Hepatic stellate cell (primary cell): ENCODE measurements around the gene KCTD1.
A peak's percentile ranks its signal among the peaks of the same experiment; 100 is the strongest.

Experiments
- DNase-seq: peaks from one replicate; pipeline ENCODE4 v3.0.0; 2011; ENCODE audit warnings: low spot score

Gene KCTD1

DNA sequence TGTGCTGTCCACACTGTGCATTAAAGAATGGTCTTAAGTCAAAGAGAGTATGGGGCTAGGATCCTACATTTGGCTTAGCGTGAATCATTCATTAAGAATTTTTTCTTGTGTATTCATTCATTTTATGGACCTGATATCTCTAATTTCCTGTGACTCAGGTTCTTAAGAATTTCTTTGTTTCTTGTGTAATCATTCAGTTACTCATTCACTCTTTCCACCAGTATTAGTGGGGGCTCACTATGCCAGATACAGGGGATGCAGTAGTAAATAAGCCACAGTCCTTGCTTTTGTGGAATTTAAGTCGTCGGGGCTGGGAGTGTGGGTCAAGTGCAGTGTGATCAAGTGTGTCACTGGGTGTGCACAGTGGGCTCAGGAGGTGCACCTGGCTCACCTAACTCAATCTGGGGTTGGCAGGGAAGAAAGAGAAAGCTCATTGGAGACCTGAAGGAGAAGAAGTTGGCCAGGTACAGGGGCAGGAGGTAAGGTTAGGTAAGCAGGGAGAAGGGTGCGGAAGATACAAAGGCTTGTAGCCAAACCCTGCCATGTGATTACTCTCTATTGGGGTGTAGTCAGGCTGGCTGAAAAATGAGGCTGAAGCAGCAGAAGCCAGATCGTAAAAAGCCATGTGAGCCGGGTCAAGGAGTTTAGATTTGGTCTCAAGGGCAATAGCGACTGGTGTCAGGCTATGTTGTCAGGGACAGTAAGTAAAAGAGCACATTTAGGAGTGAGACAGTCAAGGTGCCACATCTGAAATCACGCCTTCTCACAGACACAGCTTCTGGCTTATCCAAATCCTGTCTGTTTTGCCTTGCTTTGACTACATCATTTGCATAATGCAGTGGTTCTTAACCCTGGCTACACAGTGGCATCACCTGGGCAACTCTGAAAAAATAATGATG lies 67.2 kb downstream of the KCTD1 start:
- DNase-seq, result peak; percentile 75

DNA sequence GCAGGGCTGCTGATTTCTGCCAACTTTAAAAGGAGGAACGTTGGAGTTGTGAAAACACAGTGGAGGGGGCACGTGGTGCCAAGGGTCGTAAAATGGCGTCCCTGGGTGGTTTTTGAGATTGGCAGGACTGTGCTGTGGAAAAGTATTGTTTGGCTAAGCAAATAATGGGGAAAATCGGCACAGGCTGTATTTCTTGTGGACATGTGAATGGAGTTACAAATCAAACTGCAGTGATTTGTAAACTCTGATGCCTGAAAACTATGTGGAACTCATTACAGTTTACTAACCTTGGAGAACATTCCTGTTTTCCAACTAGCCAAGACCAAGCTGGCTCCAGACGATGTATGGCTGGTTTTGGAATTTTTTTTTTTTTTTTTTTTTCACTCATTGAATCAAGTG lies 68.7 kb downstream of the KCTD1 start:
- DNase-seq, result no peak

DNA sequence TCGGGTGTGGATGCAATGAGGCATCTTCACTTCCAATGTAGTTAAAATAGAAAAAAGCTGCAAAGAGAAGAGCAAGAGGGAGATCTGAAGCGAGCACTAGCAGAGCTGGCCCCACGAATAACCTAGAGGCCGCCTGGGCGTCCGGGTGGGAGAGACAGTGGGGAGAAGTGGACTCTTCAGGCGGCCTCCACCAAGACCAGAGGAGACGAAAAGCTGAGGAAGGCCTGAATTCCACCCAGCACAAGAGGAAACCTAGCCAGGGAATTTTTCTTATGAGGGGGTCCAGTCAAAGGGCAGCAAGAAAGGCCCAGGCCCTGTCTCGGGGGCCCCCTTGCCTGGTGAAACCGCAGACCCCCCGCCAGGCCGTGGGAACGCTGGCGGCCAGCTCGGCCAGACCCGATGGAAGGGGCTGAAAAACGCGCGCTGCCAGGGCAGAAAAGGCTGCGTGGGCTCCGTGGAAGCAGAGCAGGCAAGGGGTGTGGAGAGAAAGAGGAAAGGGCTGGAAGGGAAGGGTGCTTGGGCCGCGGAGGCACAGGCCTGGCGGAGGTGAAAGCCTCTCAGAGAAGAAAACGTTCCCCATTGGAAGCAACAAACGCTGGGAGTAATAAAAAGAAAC lies 69.2 kb downstream of the KCTD1 start:
- no peak for DNase-seq

DNA sequence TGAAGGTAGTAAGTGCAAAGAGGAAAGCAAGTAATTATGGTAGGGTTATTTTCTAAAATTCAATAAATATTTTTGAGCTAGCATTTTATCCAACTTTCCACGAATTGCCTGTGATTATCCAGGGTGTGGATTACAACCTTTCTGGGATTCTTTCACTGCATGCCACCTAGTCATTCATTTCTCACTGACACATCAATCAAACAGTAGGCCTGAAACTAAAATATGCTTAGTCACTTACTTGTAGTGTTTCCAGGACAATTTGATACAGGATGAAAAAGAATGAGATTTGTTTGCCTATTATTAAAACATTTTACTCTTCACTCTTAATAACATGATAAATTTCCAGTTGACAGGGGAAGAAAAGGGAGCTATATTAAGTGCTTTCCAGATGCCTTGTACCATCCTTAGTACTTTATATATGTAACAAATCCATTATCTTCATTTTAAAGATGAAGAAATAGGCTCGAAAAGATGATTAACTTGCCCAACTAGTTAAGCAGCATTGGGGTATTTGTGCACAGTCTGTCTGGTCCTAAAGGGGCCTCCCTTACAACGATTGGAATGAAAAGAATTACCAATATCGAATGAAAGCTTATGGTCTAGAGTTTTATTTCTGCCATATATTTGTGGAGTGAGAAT lies 70.4 kb downstream of the KCTD1 start:
- DNase-seq, result no peak

DNA sequence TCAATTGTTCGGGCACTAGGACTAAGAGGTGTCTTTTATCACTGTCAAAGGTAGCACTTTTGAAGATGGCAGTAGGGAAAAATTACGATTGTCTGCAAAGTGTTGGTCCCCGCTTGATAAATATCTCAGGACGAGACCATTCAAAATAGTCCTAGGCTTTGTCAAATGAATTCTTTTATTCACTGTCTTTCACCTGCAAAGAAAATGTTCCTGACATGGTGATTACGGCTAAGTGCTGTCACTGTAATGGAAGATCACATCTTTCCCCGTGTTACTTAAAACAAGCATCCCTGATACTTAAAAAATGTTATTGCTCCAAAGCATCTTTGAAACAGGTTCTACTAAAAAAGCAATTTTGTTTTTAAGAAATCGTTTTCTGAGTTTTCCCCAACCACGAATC lies 71.7 kb downstream of the KCTD1 start:
- DNase-seq, result no peak

DNA sequence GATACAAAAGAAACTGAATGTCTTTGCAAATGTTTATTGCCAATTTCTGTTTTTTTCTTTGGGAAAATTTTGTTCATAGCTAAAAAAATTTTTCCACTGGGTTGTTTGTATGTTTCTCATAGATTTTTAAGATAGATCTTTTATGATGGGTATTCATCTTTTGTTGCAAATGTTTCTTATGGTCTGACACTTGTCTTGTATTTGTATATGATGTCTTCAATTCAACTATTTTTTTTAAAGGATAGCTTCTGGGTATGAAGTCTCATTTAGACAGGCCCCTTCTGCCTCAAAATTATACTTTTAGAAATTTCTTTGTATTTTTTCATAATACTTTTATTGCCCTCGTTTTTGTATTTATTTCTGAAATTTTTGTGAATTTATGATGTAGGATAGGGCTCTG lies 73.8 kb downstream of the KCTD1 start:
- no peak for DNase-seq

DNA sequence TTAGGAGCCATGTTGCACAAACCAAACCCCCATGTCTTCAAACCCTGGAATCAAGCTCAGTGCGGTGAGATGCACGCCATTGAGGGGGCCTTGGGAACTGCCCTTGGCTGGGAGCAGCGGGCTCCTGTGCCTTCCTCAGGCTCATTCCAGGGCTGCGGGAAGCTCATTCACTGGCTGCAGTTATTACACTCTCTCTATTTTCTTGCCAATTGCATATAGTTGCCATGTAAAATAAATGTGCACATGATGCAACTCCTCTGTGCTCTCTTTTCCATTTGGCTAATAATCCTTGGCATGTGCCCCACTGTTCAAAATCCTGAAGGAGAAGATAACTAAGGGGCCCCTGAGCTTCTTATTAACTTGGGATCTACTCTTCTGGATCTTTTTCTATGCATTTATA lies 74.7 kb downstream of the KCTD1 start:
- no peak for DNase-seq

DNA sequence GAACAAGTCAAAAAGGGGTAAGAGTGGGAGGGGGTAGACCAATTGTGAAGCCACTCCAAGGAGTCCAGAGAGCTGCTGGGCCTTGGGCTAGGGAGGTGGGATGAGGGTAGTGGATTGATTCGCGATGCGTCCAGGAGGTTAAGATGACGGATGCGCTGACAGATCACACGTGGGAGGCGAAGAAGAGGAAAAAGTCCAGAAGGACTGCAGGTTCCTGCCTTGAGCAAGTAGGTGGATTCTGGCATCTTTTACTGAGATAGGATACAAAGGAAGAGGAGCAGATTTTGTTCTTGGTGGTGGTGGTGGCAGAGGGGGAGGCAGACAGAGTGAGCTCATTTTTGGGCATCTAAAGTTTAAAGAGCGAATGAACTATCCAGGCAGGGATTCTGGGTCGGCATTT lies 76.5 kb downstream of the KCTD1 start:
- DNase-seq, result no peak

DNA sequence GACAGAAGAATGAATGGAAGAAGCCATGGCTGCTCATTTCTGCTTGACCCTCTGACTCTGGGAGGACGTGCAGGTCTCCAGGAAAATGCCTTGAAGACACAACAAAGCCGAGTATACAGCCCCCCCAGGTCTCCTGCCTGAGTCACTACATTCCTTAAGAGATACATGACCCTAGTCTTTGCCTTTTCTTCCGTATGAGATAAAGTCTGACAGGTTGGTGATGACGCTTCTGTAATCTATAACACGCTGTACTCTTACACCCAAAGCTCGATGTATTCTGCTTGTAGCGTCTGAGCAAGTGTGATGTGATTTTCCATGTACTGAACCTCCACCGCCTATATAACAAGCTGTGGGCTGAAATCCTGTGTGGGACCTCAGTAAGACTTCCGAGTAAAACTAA lies 77.3 kb downstream of the KCTD1 start:
- DNase-seq, result no peak

DNA sequence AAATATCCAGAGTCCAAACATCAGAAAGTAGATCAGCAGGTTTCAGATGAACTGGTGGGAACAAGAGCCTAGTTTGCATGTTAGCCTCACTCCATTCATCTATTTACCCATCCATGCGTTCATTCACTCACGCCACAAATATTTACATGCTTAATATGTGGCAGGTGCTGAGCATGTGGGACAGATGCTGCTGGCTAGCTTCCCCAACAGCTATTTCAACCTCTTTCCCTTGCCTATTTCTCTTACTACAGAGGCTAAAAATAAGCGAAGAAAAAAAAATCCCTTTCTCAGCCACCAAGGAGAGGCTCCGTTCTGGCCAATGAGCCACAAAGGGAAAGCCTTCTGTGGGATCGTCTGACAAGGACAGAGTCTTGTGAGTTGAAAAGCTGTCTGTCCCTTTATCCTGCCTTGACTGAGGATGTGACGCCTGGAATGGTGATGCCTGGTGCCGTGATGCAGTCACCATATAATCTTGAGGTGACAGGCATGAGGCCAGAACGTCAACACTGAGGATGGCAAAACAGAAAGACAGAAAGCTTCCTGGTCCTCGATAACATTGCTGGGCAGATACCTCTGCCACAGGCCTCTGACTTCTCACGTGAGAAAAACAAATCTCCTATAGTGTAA lies 78.2 kb downstream of the KCTD1 start:
- DNase-seq, result no peak

DNA sequence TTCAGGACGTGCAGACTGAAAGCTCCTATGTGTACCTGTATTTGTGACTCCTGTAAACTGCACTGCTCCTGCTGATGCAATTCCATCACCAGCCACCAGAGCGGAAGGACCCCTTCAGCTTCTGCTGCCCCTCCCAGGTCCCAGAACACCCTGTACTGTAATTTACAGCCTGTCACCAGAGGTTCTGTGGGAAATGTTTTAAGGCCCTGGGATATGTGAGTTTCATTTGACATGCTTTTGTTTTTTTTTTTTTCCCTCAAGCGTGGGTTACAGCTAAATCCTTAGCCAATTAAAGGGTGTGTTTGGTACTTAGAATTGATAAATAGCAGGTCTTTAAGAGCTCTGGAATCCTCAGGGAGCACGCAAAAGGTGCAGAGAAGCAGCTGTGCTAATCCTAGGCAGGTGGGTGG lies 79.4 kb downstream of the KCTD1 start:
- peak; percentile 7 for DNase-seq

DNA sequence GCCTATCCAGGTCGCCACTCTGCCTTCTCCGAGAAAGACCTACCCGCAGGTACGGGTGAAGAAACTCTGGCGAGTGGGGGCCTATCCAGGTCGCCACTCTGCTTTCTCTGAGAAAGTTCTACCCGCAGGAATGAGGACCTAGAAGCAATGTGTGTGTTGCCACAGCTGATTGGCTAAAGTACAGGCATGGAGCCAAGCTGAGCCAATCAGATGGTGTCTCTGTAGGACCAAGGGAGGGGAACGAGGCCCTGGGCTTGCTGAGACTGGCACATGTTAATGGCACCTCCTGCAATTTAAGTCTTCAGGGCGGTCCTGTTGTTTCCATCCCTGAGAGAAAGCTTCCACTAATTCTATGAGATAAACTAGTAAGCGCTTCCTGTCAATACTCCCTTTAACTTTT lies 82.3 kb downstream of the KCTD1 start:
- no peak for DNase-seq

DNA sequence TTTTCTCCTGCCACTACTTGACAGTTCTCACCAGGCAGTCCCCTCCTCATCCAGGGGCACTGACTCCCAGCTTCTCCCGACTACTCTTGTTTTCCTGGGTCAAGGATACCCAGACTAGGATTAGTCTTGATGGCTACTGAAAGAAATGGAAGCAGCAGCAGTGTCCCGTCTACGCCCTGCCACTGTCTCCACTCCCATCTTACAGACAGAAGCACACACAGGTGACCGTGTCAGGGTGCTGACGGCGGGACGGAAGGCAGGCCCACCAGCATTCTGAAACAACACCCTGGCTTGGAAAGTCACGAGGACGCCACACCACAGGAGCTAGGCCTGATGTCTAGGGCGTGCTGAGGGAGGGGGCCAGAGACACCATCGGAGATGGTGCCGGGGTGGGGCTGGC lies 82.9 kb downstream of the KCTD1 start:
- DNase-seq, result no peak

DNA sequence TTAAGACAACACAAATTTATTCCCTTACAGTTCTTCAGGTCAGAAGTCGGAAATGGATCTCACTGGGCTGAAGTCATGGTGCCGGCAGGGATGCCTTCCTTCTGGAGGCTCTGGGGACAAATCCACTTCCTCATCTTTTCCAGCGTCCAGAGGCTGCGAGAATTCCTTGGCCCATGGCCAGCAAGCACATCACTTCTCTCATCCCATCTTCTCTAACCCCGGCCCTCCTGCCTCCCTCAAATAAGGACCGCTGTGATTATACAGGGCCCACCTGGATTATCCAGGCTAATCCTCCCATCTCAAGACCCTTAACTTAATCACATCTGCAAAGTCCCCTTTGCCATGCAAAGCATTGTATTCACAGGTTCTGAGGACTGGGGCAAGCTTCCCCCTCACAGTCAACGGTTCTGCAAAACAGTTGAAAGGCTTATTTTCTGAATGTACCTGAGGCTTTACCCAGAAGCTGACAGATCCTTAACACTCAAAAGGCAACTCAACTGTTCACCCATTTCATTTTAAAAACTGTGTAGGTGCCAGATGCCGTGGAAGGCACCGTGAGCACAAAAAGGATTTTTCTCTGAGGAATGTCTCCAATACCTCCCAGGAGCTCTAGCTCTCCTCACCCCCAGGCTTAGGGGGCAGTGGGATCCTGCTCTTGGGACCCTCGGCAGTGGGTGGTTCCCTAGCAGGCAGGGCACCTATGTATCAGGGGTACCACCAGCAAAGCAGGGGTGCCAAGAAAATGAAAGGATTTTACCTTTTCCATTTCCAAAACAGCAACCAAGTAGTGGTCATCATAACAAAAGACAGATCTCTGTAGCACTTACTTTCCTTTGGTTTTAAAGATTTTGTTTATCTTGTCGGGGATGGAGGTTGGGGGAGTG lies 84.0 kb downstream of the KCTD1 start:
- DNase-seq, result no peak

DNA sequence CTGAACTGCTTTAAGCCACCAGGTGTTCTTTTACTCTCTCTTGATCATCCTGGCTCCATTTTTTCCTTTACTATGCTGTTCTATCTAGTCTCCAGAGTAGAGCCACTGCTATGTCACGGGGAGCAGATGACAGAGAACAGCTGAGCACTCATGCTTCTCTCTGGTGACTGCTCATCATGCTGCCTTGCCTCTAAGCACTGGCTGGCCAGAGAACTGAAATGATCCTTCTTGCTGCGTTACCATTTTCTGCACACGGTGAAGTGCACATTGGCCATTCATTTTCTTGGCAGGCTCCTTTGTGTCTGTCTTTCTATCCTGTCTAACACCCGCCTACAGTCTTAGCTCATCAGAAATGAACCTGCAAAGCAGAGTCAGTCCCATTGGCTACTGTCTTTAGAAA lies 86.0 kb downstream of the KCTD1 start:
- no peak for DNase-seq

DNA sequence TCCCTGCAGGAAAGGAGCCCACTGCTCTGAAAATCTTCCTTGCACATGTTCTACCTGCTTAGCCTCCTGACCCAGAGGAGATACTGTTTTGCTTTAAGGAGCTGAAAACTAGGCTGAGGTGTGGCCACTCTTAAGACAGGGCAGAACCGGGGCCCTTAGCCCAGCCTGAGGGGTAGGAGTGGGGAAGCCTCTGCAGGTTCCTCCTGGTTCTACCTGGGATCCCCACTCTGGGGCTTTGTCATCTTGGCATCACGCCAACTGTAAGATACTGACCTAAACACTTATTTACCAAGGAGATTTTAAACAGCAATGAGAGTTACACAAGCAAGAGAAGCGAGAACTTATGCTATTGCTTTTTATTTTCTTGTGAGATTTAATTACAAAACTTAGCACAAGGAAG lies 86.9 kb downstream of the KCTD1 start:
- no peak for DNase-seq

DNA sequence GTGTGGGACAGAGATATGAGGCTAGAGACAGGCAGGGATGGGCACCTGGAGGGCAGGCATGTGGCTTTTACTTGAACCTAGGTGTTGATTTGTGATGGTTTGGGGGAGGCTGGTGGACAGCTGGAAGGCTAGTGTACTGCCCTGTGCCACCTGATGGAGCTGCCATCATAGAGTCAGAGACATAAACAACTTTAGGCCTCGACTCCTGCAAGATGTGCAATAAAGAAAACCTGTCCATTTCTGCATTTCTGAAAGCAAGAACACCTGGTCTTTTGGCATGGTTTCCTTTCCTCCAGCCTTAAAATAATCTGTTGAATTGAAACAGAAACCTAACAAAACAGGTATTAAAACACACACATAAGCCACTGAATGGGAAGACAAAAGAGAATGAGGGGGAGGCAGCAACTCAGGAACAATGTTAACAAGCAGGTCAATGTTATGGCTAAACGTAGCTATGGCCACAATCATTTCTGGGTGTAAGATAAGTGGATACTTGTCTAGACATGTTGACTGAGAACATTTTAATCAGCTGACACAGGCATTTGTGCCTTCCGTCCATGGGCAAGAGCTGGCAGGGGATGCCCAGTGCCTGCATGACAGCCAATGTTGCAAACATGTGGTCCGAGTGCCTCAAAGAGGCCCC lies 87.8 kb downstream of the KCTD1 start:
- DNase-seq, result no peak

DNA sequence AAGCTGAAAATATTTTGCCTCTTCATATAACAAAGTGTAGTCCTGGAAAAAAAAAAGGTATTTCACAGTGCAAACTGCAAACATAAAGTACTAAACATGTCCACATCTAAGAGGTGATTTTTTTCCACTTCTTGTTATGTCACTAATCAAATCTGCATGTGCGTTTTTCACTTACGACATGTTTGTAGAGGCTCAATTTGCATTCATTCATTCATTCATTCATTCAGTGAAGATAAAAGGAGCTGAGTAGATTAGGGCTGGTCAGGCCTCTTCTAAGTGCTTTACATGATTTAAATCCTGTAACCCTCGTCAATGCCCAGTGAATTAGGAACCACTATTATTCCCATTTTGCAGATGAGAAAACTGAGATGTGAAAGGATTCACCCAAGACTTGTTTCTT lies 88.5 kb downstream of the KCTD1 start:
- DNase-seq, result no peak

DNA sequence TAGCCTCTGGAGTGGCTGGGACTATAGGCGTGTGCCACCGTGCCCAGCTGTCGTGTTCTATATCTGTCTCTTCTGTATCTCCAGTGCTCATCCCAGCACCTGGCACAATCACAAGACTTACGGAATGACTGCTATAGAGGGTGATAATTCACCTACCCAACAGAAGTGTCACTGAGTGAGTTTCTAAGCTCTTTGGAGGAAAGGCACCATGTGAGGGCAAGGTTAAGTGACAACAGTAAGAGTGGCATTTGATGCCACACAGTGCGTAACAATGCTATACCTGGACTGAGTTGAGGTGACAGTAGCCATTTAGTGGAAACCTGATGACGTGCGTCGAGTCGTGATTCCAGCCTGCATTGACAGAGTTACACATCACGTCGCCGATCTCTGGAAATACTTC lies 89.0 kb downstream of the KCTD1 start:
- DNase-seq, result no peak

DNA sequence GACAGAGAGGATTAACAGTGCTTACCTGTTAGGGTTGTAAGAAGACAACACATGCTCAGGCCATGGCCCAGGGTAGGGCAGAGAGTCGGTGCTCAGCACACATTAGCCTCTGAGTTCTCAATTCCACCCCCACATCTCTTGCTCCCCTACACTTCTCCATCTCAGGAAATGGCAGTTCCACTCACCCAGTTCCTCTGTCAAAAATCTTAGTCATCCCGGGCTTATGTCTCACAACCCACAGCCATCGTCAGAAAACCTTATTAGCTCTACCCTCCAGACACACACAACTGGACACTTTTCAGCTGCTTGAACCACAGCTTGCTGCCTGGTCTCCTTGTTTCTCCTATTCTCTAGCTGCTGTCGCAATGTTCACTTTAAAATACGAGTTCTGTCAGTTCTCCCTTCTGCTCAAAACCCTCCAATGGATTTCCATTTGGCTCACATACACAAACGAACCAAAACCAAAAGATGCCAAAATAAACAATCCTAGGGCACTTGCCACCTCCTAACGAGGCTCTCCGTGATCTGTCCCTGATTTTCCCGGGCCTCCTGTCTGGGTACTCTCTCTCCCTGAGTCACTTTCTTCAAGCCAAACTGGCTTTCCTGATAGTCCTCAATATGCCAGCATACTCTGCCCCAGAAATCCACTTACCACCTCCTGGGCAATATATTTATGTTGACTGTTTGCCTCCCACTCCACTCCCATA lies 89.7 kb downstream of the KCTD1 start:
- DNase-seq, result peak; percentile 9
